Measurements from ENCODE around the gene PTPRM.

DNA sequence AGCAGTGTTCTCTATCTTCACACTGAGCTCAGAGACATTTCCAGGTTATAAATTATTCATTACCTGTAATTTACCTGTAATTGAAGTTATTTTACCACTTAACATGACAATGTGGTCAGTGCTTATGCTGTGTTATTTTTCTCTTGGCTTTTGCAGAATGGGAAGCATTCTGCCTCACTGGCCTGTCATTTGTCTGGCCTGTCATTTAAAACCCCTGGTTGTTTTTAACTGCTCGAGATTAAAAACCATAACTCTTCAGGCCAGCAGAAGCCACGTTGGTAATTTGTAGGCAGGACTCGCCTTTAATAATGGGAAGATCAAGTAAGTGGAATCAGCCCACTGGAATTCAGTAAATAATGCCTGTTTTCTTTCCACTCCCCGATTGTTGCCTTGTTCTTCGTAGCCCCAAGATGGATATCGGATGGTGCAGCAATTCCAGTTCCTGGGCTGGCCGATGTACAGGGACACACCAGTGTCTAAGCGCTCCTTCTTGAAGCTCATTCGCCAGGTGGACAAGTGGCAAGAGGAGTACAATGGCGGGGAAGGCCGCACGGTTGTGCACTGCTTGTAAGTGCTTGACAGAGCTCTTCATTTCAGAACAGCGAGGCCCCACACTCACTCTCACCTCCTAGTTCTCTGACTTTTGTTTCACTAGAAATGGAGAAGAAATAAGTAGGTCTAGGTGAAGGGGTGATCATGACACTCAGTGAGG, 819.7 kb downstream of the PTPRM start:
- TF ChIP-seq, protein P1, sequence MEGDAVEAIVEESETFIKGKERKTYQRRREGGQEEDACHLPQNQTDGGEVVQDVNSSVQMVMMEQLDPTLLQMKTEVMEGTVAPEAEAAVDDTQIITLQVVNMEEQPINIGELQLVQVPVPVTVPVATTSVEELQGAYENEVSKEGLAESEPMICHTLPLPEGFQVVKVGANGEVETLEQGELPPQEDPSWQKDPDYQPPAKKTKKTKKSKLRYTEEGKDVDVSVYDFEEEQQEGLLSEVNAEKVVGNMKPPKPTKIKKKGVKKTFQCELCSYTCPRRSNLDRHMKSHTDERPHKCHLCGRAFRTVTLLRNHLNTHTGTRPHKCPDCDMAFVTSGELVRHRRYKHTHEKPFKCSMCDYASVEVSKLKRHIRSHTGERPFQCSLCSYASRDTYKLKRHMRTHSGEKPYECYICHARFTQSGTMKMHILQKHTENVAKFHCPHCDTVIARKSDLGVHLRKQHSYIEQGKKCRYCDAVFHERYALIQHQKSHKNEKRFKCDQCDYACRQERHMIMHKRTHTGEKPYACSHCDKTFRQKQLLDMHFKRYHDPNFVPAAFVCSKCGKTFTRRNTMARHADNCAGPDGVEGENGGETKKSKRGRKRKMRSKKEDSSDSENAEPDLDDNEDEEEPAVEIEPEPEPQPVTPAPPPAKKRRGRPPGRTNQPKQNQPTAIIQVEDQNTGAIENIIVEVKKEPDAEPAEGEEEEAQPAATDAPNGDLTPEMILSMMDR (IDR thresholded peaks at IDR 0.05; ENCODE audit: low read length) = no peak
- no peak for TF ChIP-seq EZH2 (optimal IDR thresholded peaks at IDR 0.05; ENCODE audit: low read depth, low read length)
